ENCODE data around the gene OR2G6. TPM values are rescaled to one million over a fixed set of nuclear protein-coding genes. Genes with fewer than 3 reads are reported as not detected.
"Not testable (repeated sequence)": the region's sequence is repeated elsewhere in the genome, so short reads cannot be mapped to it uniquely, and the experiment has no call there.

The OR2G6 gene
- total and polyA plus RNA-seq, 2 of the 13 experiments (the other 11 are each of a cell fraction or from before 2014, with no cell fraction given), result not detected

- H3K79me2 ChIP-seq (ENCODE audit: insufficient read depth, low read length); CTCF ChIA-PET (ENCODE audit: low intra/inter-chr PET ratio, low total read pairs); H3K27me3 ChIP-seq (ENCODE audit: control insufficient read depth in 1 of 2, insufficient read depth in 2 of 2, low read length in 2 of 2); BruUV-seq (replicated peaks); H3K27ac ChIP-seq (ENCODE audit: extremely low read length, insufficient read depth, low read length); H4K20me1 ChIP-seq (ENCODE audit: insufficient read depth, low read length); H2AFZ ChIP-seq (ENCODE audit: low read length); POLR2A ChIA-PET; H3K4me1 ChIP-seq (ENCODE audit: insufficient read depth, low read length); H3K9ac ChIP-seq (ENCODE audit: insufficient read depth, low read depth, low read length); DNase-seq (ENCODE audit: low spot score); H3K36me3 ChIP-seq (replicated peaks in 1 of 2; ENCODE audit: control insufficient read depth in 1 of 2, insufficient read depth in 2 of 2, low read length in 2 of 2); intact Hi-C loops (cut with micrococcal nuclease; ENCODE audit: unreplicated experiment); H3K4me2 ChIP-seq (ENCODE audit: low read depth, low read length); in situ Hi-C loops (cut with HindIII; ENCODE audit: extremely low pct_ligation_motif_present, low pct_unique_long_range_greater_than_20kb); H3K9me3 ChIP-seq (ENCODE audit: low read length); ATAC-seq; FAIRE-seq; H3K4me3 ChIP-seq (replicated peaks in 1 of 3; ENCODE audit: insufficient read depth in 1 of 3, low read depth in 2 of 3, low read length in 3 of 3): not testable (repeated sequence)
- WGBS (ENCODE audit: low lambda C conversion rate), result no CpG with 5 or more reads among the region's 1 CpG
Measured at GRCh38 chr1:248475660-248476059, 32.2 kb upstream of the OR2G6 start.

GRCh38 chr1:248481686-248482579 lies 25.9 kb upstream of the OR2G6 start:
- ATAC-seq, POLR2A ChIA-PET: not testable (repeated sequence)

GRCh38 chr1:248488289-248488688 lies 19.6 kb upstream of the OR2G6 start, which contains the start of gene OR2T5:
TSS of gene OR2T5 (plus strand) at chr1:248488589. CDS start at chr1:248488589, 0 bp downstream.
- in situ Hi-C loops (cut with HindIII; ENCODE audit: extremely low pct_ligation_motif_present, low pct_unique_long_range_greater_than_20kb), result not testable (repeated sequence)

More at GRCh38 chr1:248481686-248482579, 25.9 kb upstream of the OR2G6 start:
- H3K36me3 ChIP-seq (replicated peaks in 1 of 2; ENCODE audit: control insufficient read depth in 1 of 2, insufficient read depth in 2 of 2, low read length in 2 of 2); intact Hi-C loops (cut with micrococcal nuclease; ENCODE audit: unreplicated experiment); H3K9ac ChIP-seq (ENCODE audit: insufficient read depth, low read depth, low read length); H3K9me3 ChIP-seq (ENCODE audit: low read length); in situ Hi-C loops (cut with HindIII; ENCODE audit: extremely low pct_ligation_motif_present, low pct_unique_long_range_greater_than_20kb); H3K4me3 ChIP-seq (replicated peaks in 1 of 3; ENCODE audit: insufficient read depth in 1 of 3, low read depth in 2 of 3, low read length in 3 of 3); DNase-seq (ENCODE audit: low spot score); BruUV-seq (replicated peaks); CTCF ChIA-PET (ENCODE audit: low intra/inter-chr PET ratio, low total read pairs); H3K4me1 ChIP-seq (ENCODE audit: insufficient read depth, low read length); H3K27ac ChIP-seq (ENCODE audit: extremely low read length, insufficient read depth, low read length); H3K4me2 ChIP-seq (ENCODE audit: low read depth, low read length); H3K79me2 ChIP-seq (ENCODE audit: insufficient read depth, low read length); H4K20me1 ChIP-seq (ENCODE audit: insufficient read depth, low read length); H3K27me3 ChIP-seq (ENCODE audit: control insufficient read depth in 1 of 2, insufficient read depth in 2 of 2, low read length in 2 of 2); FAIRE-seq; H2AFZ ChIP-seq (ENCODE audit: low read length): not testable (repeated sequence)
- 6% methylated on average over 13 of the region's 13 CpGs for WGBS (ENCODE audit: low lambda C conversion rate)

GRCh38 chr1:248496661-248497060 lies 11.2 kb upstream of the OR2G6 start:
- H3K9ac ChIP-seq (ENCODE audit: insufficient read depth, low read depth, low read length); H3K4me3 ChIP-seq (replicated peaks in 1 of 3; ENCODE audit: insufficient read depth in 1 of 3, low read depth in 2 of 3, low read length in 3 of 3); CTCF ChIA-PET (ENCODE audit: low intra/inter-chr PET ratio, low total read pairs); intact Hi-C loops (cut with micrococcal nuclease; ENCODE audit: unreplicated experiment); POLR2A ChIA-PET; H3K9me3 ChIP-seq (ENCODE audit: low read length); H3K27ac ChIP-seq (ENCODE audit: extremely low read length, insufficient read depth, low read length); in situ Hi-C loops (cut with HindIII; ENCODE audit: extremely low pct_ligation_motif_present, low pct_unique_long_range_greater_than_20kb); H2AFZ ChIP-seq (ENCODE audit: low read length); H3K27me3 ChIP-seq (ENCODE audit: control insufficient read depth in 1 of 2, insufficient read depth in 2 of 2, low read length in 2 of 2); FAIRE-seq; BruUV-seq (replicated peaks); H3K79me2 ChIP-seq (ENCODE audit: insufficient read depth, low read length); H3K4me2 ChIP-seq (ENCODE audit: low read depth, low read length); H3K36me3 ChIP-seq (replicated peaks in 1 of 2; ENCODE audit: control insufficient read depth in 1 of 2, insufficient read depth in 2 of 2, low read length in 2 of 2); H3K4me1 ChIP-seq (ENCODE audit: insufficient read depth, low read length); DNase-seq (ENCODE audit: low spot score); ATAC-seq; H4K20me1 ChIP-seq (ENCODE audit: insufficient read depth, low read length): not testable (repeated sequence)
- no CpG with 5 or more reads among the region's 5 CpGs for WGBS (ENCODE audit: low lambda C conversion rate)

More at GRCh38 chr1:248488289-248488688, 19.6 kb upstream of the OR2G6 start, which contains the start of gene OR2T5:
- H3K27me3 ChIP-seq (ENCODE audit: control insufficient read depth in 1 of 2, insufficient read depth in 2 of 2, low read length in 2 of 2); H3K4me3 ChIP-seq (replicated peaks in 1 of 3; ENCODE audit: insufficient read depth in 1 of 3, low read depth in 2 of 3, low read length in 3 of 3); BruUV-seq (replicated peaks); H3K4me1 ChIP-seq (ENCODE audit: insufficient read depth, low read length); DNase-seq (ENCODE audit: low spot score); H4K20me1 ChIP-seq (ENCODE audit: insufficient read depth, low read length); H3K9ac ChIP-seq (ENCODE audit: insufficient read depth, low read depth, low read length); H3K9me3 ChIP-seq (ENCODE audit: low read length); H3K27ac ChIP-seq (ENCODE audit: extremely low read length, insufficient read depth, low read length); FAIRE-seq; ATAC-seq; H3K79me2 ChIP-seq (ENCODE audit: insufficient read depth, low read length); H3K36me3 ChIP-seq (replicated peaks in 1 of 2; ENCODE audit: control insufficient read depth in 1 of 2, insufficient read depth in 2 of 2, low read length in 2 of 2); H3K4me2 ChIP-seq (ENCODE audit: low read depth, low read length); intact Hi-C loops (cut with micrococcal nuclease; ENCODE audit: unreplicated experiment); CTCF ChIA-PET (ENCODE audit: low intra/inter-chr PET ratio, low total read pairs); H2AFZ ChIP-seq (ENCODE audit: low read length); POLR2A ChIA-PET: not testable (repeated sequence)
- WGBS (ENCODE audit: low lambda C conversion rate), result 60% methylated on average over 4 of the region's 6 CpGs
